ENCODE data around the gene NFKB1. TPM values are rescaled to one million over a fixed set of nuclear protein-coding genes. Genes with fewer than 3 reads are reported as not detected.

The NFKB1 gene
- total and polyA plus RNA-seq, 2 donors (not counting 1 experiment from before 2014, with no cell fraction given), result 32.0 to 88.1 TPM

- H3K9me3 ChIP-seq (ENCODE audit: control extremely low read depth in 1 of 3, control insufficient read depth in 2 of 3, insufficient read depth in 1 of 3, low read length in 2 of 3), result no peaks in the 10 kb centered on the region
- H3K27ac ChIP-seq (ENCODE audit: low read length in 2 of 2), result no peak overlapping the region
- no peak overlapping the region for H3K4me3 ChIP-seq (ENCODE audit: control extremely low read depth in 1 of 5, extremely low read depth in 1 of 5, insufficient read depth in 1 of 5, low read depth in 2 of 5, low read length in 4 of 5)
- H3K4me1 ChIP-seq (ENCODE audit: control insufficient read depth in 2 of 2, insufficient read depth in 2 of 2, low read length in 2 of 2), result no peaks in the 10 kb centered on the region
- no peaks in the 10 kb centered on the region for H3K27me3 ChIP-seq (replicated peaks in 1 of 4; ENCODE audit: control extremely low read depth in 1 of 4, control insufficient read depth in 3 of 4, insufficient read depth in 4 of 4, low read length in 3 of 4)
- WGBS (ENCODE audit: insufficient coverage), result 93% methylated on average over 1 of the region's 7 CpGs
- no peak overlapping the region for H3K9ac ChIP-seq (ENCODE audit: low read length)
- Mint-ChIP-seq H3K9me3 (ENCODE audit: insufficient read depth) (no peaks in the 10 kb centered on the region), H3K27me3 (no peaks in the 10 kb centered on the region), H3K4me3 (no peak overlapping the region), H3K27ac (no peak overlapping the region), H3K4me1 (no peaks in the 10 kb centered on the region)
- no peak overlapping the region for H2AFZ ChIP-seq (ENCODE audit: insufficient read depth, low read depth, low read length, poor library complexity, severe bottlenecking)
- no peaks in the 10 kb centered on the region for H4K20me1 ChIP-seq (ENCODE audit: control insufficient read depth, insufficient read depth, low read length, poor library complexity, severe bottlenecking)
- DNase-seq (no peak), ATAC-seq (ENCODE audit: low read depth) (no peak)
- H3K36me3 ChIP-seq (replicated peaks in 1 of 2; ENCODE audit: control extremely low read depth in 1 of 2, control insufficient read depth in 1 of 2, extremely low read depth in 1 of 2, insufficient read depth in 2 of 2, low read length in 1 of 2), result peaks cover 0 to 36% of the 10 kb centered on the region in 2 experiments
- H3K79me2 ChIP-seq (ENCODE audit: control insufficient read depth, insufficient read depth, low read length), result no peaks in the 10 kb centered on the region
- no peak overlapping the region for H3K4me2 ChIP-seq (replicated peaks; ENCODE audit: low read depth, low read length, poor library complexity, severe bottlenecking)
- intact Hi-C loops (cut with micrococcal nuclease), result no loop called here
- ChIA-PET POLR2A (no interaction called here), CTCF (no interaction called here)
- TF ChIP-seq EZH2 (IDR thresholded peaks at IDR 0.05; ENCODE audit: borderline replicate concordance, insufficient read depth, low read depth, low read length, poor library complexity, severe bottlenecking) (no peak), CTCF (IDR thresholded peaks at IDR 0.05) (no peak)
Observed at GRCh38 chr4:102631616-102632015, 130.5 kb downstream of the NFKB1 start.

GRCh38 chr4:102632241-102633065, 131.3 kb downstream of the NFKB1 start:
- H3K36me3 ChIP-seq (replicated peaks in 1 of 2; ENCODE audit: control extremely low read depth in 1 of 2, control insufficient read depth in 1 of 2, extremely low read depth in 1 of 2, insufficient read depth in 2 of 2, low read length in 1 of 2), result peaks cover 0 to 41% of the 10 kb centered on the region in 2 experiments
- Mint-ChIP-seq H3K9me3 (ENCODE audit: insufficient read depth) (no peaks in the 10 kb centered on the region), H3K4me3 (no peak overlapping the region), H3K4me1 (no peaks in the 10 kb centered on the region), H3K27me3 (no peaks in the 10 kb centered on the region), H3K27ac (no peak overlapping the region)
- ChIA-PET POLR2A (no interaction called here), CTCF (interaction anchor here (0.8 to 1.3 kb wide), 4 partner anchors 8 to 377 kb away, joined by 3 to 5 read pairs (median 3); no protein-coding TSS in a partner anchor)
- H3K4me3 ChIP-seq (ENCODE audit: control extremely low read depth in 1 of 5, extremely low read depth in 1 of 5, insufficient read depth in 1 of 5, low read depth in 2 of 5, low read length in 4 of 5), result no peak overlapping the region
- intact Hi-C loops (cut with micrococcal nuclease), result no loop called here
- H3K27ac ChIP-seq (ENCODE audit: low read length in 2 of 2), result no peak overlapping the region
- TF ChIP-seq CTCF (IDR thresholded peaks at IDR 0.05) (no peak), EZH2 (IDR thresholded peaks at IDR 0.05; ENCODE audit: borderline replicate concordance, insufficient read depth, low read depth, low read length, poor library complexity, severe bottlenecking) (no peak)
- no peaks in the 10 kb centered on the region for H3K27me3 ChIP-seq (replicated peaks in 1 of 4; ENCODE audit: control extremely low read depth in 1 of 4, control insufficient read depth in 3 of 4, insufficient read depth in 4 of 4, low read length in 3 of 4)
- H3K9me3 ChIP-seq (ENCODE audit: control extremely low read depth in 1 of 3, control insufficient read depth in 2 of 3, insufficient read depth in 1 of 3, low read length in 2 of 3), result no peaks in the 10 kb centered on the region
- no peak for ATAC-seq (ENCODE audit: low read depth)
- no peak overlapping the region for H3K4me2 ChIP-seq (replicated peaks; ENCODE audit: low read depth, low read length, poor library complexity, severe bottlenecking)
- H3K9ac ChIP-seq (ENCODE audit: low read length), result no peak overlapping the region
- no peaks in the 10 kb centered on the region for H4K20me1 ChIP-seq (ENCODE audit: control insufficient read depth, insufficient read depth, low read length, poor library complexity, severe bottlenecking)
- no peak overlapping the region for H2AFZ ChIP-seq (ENCODE audit: insufficient read depth, low read depth, low read length, poor library complexity, severe bottlenecking)
- DNase-seq, result no peak
- H3K79me2 ChIP-seq (ENCODE audit: control insufficient read depth, insufficient read depth, low read length), result no peaks in the 10 kb centered on the region
- 100% methylated on average over 2 of the region's 6 CpGs for WGBS (ENCODE audit: insufficient coverage)
- no peaks in the 10 kb centered on the region for H3K4me1 ChIP-seq (ENCODE audit: control insufficient read depth in 2 of 2, insufficient read depth in 2 of 2, low read length in 2 of 2)

All from B cell (primary cell).